Omental fat pad (tissue), 4 donors: ENCODE results near the gene DRC7. TPM values are rescaled to one million over a fixed set of nuclear protein-coding genes. Genes with fewer than 3 reads are reported as not detected.

Source experiments
- ATAC-seq: fragments of 150-250 bp; one replicate; pipeline ENCODE4 v1.9.1; 2016; ENCODE audit warnings: mild to moderate bottlenecking, moderate library complexity; ENCODE audit not compliant: low FRiP score
- DNase-seq: peaks from one replicate; pipeline ENCODE4 v3.0.0-alpha.2; 2019; ENCODE audit warnings: low spot score
- CTCF ChIP-seq, 3 donors: fragments of 450-650 bp; IDR thresholded peaks; one replicate each; pipeline ENCODE4 v1.5.1; 2016 to 2017; ENCODE audit warnings: antibody characterized with exemption in 3 of 3, mild to moderate bottlenecking in 3 of 3, moderate library complexity in 2 of 3
- total RNA-seq, 4 donors: library from RNA; depleted of rRNA; stranded (reverse); fragments of >200 nt; gene quantifications; one replicate each; pipeline ENCODE4 v1.1.0, GENCODE V29; 2016

Gene DRC7
- total RNA-seq, 4 donors from 2014 or later, result 0.65 TPM; not detected in 3

DNA sequence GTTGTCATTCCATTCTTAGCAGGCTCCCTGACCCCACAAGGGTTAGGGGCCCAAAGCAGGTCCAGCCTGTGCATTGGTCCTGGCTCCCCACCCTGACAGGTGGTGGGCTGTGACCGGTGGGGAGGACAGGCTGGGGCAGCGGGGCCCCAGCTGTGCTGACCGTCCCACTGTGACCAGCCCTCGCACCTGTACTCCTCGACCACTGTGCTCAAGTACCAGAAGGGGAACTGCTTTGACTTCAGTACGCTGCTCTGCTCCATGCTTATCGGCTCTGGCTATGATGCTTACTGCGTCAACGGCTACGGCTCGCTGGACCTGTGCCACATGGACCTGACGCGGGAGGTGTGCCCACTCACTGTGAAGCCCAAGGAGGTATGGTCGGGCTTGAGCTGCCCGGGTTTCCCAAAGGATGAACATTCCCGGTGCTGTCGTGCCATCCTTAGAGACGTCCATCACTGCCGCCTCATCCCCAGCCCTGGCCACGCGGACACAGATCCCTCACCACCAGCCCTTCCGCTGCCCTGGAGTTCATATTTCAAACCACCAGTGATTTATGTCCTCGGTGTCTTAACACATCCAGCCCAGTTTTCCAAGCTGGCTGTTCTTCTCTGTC is 7.3 kb downstream of the DRC7 start:
- DNase-seq, result no peak
- ATAC-seq, result peak; percentile 79
- TF ChIP-seq CTCF (IDR thresholded peaks at IDR 0.05), result no peak

- DNase-seq (no peak), ATAC-seq (no peak)
- TF ChIP-seq CTCF (IDR thresholded peaks at IDR 0.05), result no peak
Observed at GRCh38 chr16:57703416-57704010, 8.9 kb downstream of the DRC7 start.

DNA sequence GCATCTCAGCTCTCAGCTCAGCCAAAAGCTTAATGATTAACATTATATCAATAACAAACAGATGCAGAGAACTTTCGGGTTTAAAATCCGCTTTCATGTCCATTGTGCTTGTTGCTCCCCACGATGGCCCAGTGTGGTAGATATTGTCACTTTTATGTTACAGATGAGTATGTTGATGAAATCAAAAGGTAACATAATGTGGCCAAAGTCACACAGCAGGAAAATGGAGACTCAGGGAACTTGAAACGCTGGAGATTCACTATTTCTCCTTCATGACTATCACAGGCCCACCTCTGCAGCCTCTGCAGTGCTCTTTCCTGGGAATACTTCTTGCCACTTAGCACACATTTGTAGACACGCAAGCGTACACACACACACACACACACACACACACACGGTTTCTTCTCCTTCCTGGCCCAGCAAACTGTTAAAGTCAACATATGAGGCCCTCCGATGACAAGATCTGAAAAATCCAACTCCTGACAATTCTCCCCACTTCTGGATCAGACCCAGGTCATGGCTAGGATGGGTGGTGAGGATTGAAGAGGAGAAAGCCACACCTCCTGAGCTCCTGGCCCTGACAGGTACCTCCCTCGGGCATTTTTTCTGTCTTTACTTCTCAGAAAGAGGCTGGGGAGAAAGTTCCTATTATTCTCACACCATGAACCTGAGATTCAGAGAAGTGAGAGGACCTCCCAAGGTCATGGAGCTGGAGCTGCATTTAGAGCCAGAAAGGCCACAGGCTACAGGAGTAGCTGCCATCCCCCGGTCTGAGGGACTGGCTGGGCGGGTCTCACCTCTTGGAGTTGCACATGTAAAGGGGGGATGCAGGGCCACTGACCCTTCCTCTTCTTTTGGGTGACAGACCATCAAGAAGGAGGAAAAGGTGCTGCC is 9.7 kb downstream of the DRC7 start:
- ATAC-seq, result no peak
- TF ChIP-seq CTCF (IDR thresholded peaks at IDR 0.05), result no peak
- DNase-seq, result no peak

DNA sequence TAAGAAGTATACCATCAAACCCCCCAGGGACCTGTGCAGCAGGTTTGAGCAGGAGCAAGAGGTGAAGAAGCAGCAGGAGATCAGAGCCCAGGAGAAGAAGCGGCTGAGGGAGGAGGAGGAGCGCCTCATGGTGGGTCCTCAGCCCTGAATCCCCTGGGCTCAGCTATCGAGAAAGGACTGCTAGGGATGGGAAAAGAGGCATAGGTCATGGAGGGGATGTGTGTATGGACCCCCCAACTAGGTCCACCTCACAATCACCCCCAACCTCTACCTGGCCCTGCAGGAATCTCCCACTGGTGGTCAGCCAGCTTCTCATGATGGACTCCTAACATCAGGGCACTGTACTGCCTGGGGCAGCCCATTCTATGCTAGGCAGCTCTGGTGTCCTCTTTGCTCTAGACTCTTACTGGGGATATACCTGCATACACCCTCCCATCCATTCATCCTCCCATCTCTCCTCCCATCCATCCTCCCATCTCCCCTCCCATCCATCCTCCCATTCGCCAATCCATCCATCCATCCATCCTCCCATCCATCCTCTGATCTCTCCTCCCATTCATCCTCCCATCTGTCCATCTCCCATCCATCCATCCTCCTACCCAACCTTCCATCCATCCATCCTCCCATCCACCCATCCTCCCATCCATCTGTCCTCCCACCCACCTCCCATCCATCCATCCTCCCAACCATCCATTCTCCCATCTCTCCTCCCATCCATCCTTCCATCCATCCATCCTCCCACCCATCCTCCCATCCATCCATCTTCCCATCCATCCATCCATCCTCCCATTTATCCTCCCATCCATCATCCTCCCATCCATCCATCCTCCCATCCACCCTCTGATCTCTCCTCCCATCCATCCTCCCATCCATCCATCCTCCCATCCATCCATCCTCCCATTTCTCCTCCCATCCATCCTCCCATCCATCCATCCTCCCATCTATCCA is 10.6 kb downstream of the DRC7 start:
- ATAC-seq (no peak), DNase-seq (no peak)
- TF ChIP-seq CTCF (IDR thresholded peaks at IDR 0.05), result no peak

- DNase-seq (no peak), ATAC-seq (no peak)
- TF ChIP-seq CTCF (IDR thresholded peaks at IDR 0.05), result no peak
Observed at GRCh38 chr16:57706717-57707116, 12.1 kb downstream of the DRC7 start.

GRCh38 chr16:57707331-57707730 is 12.7 kb downstream of the DRC7 start:
- DNase-seq (no peak), ATAC-seq (no peak)
- TF ChIP-seq CTCF (IDR thresholded peaks at IDR 0.05), result no peak
